TTC549 (cell line): Measurements from ENCODE around the gene FRRS1L.

Experiments
- FAIRE-seq: peaks from 2 replicates; lab custom pipeline; 2012; peaks lifted over from hg19 to GRCh38; lab: Jason Lieb, UNC

The FRRS1L gene

GRCh38 chr9:109166771-109167601, at the start of gene FRRS1L:
Gene FRRS1L (minus strand): TSS chr9:109167249. CDS start chr9:109167138, 111 bp downstream.
- no peak for FAIRE-seq

GRCh38 chr9:109214414-109214813, 47.4 kb upstream of the FRRS1L start:
- FAIRE-seq = no peak

- no peak for FAIRE-seq
Observed at GRCh38 chr9:109213285-109214121, 46.5 kb upstream of the FRRS1L start.

GRCh38 chr9:109212768-109213167, 45.7 kb upstream of the FRRS1L start:
- no peak for FAIRE-seq

- no peak for FAIRE-seq
Observed at GRCh38 chr9:109206670-109207069, 39.6 kb upstream of the FRRS1L start.

- no peak for FAIRE-seq
Observed at GRCh38 chr9:109205526-109205925, 38.5 kb upstream of the FRRS1L start.

- FAIRE-seq = no peak
Observed at GRCh38 chr9:109203761-109204360, 36.8 kb upstream of the FRRS1L start.

GRCh38 chr9:109199676-109200075, 32.6 kb upstream of the FRRS1L start:
- FAIRE-seq = no peak

GRCh38 chr9:109198736-109199382, 31.8 kb upstream of the FRRS1L start:
- no peak for FAIRE-seq

- FAIRE-seq = no peak
Observed at GRCh38 chr9:109193974-109194556, 27.0 kb upstream of the FRRS1L start.

- no peak for FAIRE-seq
Observed at GRCh38 chr9:109192732-109193361, 25.8 kb upstream of the FRRS1L start.

- no peak for FAIRE-seq
Observed at GRCh38 chr9:109191746-109192145, 24.7 kb upstream of the FRRS1L start.

GRCh38 chr9:109190151-109190550, 23.1 kb upstream of the FRRS1L start:
- FAIRE-seq = no peak

- FAIRE-seq = no peak
Observed at GRCh38 chr9:109186857-109187520, 19.9 kb upstream of the FRRS1L start.

GRCh38 chr9:109182940-109183798, 16.1 kb upstream of the FRRS1L start:
- FAIRE-seq = no peak

GRCh38 chr9:109182550-109182939, 15.5 kb upstream of the FRRS1L start:
- FAIRE-seq = no peak

GRCh38 chr9:109181284-109181683, 14.2 kb upstream of the FRRS1L start:
- FAIRE-seq = no peak

- FAIRE-seq = no peak
Observed at GRCh38 chr9:109179801-109180523, 12.9 kb upstream of the FRRS1L start.

GRCh38 chr9:109176963-109177362, 9.9 kb upstream of the FRRS1L start:
- FAIRE-seq = no peak
